Measurements from ENCODE around the gene MSLN. TPM values are rescaled to one million over a fixed set of nuclear protein-coding genes. Genes with fewer than 3 reads are reported as not detected.

Gene MSLN
- total RNA-seq, 1 donor, result under 0.01 TPM

GRCh38 chr16:719815-720446 is 40.6 kb upstream of the MSLN start:
- H2AFZ ChIP-seq (ENCODE audit: low read length), result no peak overlapping the region
- H4K20me1 ChIP-seq (ENCODE audit: insufficient read depth, low read length), result peaks cover 12% of the 10 kb centered on the region
- no peaks in the 10 kb centered on the region for H3K27me3 ChIP-seq (ENCODE audit: insufficient read depth, low read length)
- H3K9me3 ChIP-seq (ENCODE audit: low read depth, low read length), result no peaks in the 10 kb centered on the region
- no peaks in the 10 kb centered on the region for H3K36me3 ChIP-seq (ENCODE audit: insufficient read depth, low read length)
- DNase-seq (ENCODE audit: insufficient read length, low spot score, missing footprints), result no peak
- no peak for TF ChIP-seq CTCF (IDR thresholded peaks at IDR 0.05; ENCODE audit: extremely low read depth, low read depth, low read length)
- H3K27ac ChIP-seq (ENCODE audit: low read depth, low read length), result peak overlapping the region; percentile 37
- peaks cover 6% of the 10 kb centered on the region for H3K79me2 ChIP-seq (ENCODE audit: insufficient read depth, low read length)
- H3K4me2 ChIP-seq (ENCODE audit: insufficient read depth, low read length), result peak overlapping the region; percentile 87
- peaks cover 20% of the 10 kb centered on the region for H3K4me1 ChIP-seq (ENCODE audit: insufficient read depth, low read length)
- H3K4me3 ChIP-seq (ENCODE audit: insufficient read depth, low read length), result peak overlapping the region; percentile 84

GRCh38 chr16:720447-720989 is 40.0 kb upstream of the MSLN start:
- Histone ChIP-seq H2AFZ (ENCODE audit: low read length) (peak overlapping the region; percentile 76), H3K27ac (ENCODE audit: low read depth, low read length) (peak overlapping the region; percentile 37), H3K4me2 (ENCODE audit: insufficient read depth, low read length) (peak overlapping the region; percentile 87), H3K27me3 (ENCODE audit: insufficient read depth, low read length) (no peaks in the 10 kb centered on the region), H3K4me3 (ENCODE audit: insufficient read depth, low read length) (peak overlapping the region; percentile 84), H3K9me3 (ENCODE audit: low read depth, low read length) (no peaks in the 10 kb centered on the region), H3K79me2 (ENCODE audit: insufficient read depth, low read length) (peaks cover 6% of the 10 kb centered on the region), H3K36me3 (ENCODE audit: insufficient read depth, low read length) (no peaks in the 10 kb centered on the region), H3K4me1 (ENCODE audit: insufficient read depth, low read length) (peaks cover 20% of the 10 kb centered on the region), H4K20me1 (ENCODE audit: insufficient read depth, low read length) (peaks cover 12% of the 10 kb centered on the region)
- TF ChIP-seq CTCF (IDR thresholded peaks at IDR 0.05; ENCODE audit: extremely low read depth, low read depth, low read length), result peak; percentile 16
- DNase-seq (ENCODE audit: insufficient read length, low spot score, missing footprints), result peak; percentile 99

- no peak for TF ChIP-seq CTCF (IDR thresholded peaks at IDR 0.05; ENCODE audit: extremely low read depth, low read depth, low read length)
- DNase-seq (ENCODE audit: insufficient read length, low spot score, missing footprints), result peak; percentile 100
- H3K4me1 ChIP-seq (ENCODE audit: insufficient read depth, low read length), result peaks cover 15% of the 10 kb centered on the region
- no peaks in the 10 kb centered on the region for H3K9me3 ChIP-seq (ENCODE audit: low read depth, low read length)
- H2AFZ ChIP-seq (ENCODE audit: low read length), result peak within 1 kb of the TSS; percentile 76
- H3K4me2 ChIP-seq (ENCODE audit: insufficient read depth, low read length), result peak within 1 kb of the TSS; percentile 87
- H3K79me2 ChIP-seq (ENCODE audit: insufficient read depth, low read length), result peaks cover 5% of the 10 kb centered on the region
- H3K27me3 ChIP-seq (ENCODE audit: insufficient read depth, low read length), result no peaks in the 10 kb centered on the region
- peak within 1 kb of the TSS; percentile 37 for H3K27ac ChIP-seq (ENCODE audit: low read depth, low read length)
- H3K4me3 ChIP-seq (ENCODE audit: insufficient read depth, low read length), result peak within 1 kb of the TSS; percentile 84
- no peaks in the 10 kb centered on the region for H3K36me3 ChIP-seq (ENCODE audit: insufficient read depth, low read length)
- peaks cover 12% of the 10 kb centered on the region for H4K20me1 ChIP-seq (ENCODE audit: insufficient read depth, low read length)
Measured at GRCh38 chr16:720990-721764, 39.4 kb upstream of the MSLN start, which contains the start of gene ANTKMT. ANTKMT (plus strand) TSS chr16:721146; CDS start chr16:721275, 129 bp downstream.

All from osteoblast (primary cell).